Testis (tissue), 3 donors: ENCODE results near the gene RFC1. TPM values are rescaled to one million over a fixed set of nuclear protein-coding genes. Genes with fewer than 3 reads are reported as not detected.

Source experiments
- DNase-seq: peaks from one replicate; pipeline ENCODE4 v3.0.0-alpha.2; 2019
- H3K27ac ChIP-seq, 2 donors: fragments of 200-600 bp; sonication (generic); one replicate each; pipeline ENCODE4 v1.5.1; 2019
- H3K27me3 ChIP-seq: fragments of 200-600 bp; sonication (generic); one replicate; pipeline ENCODE4 v1.5.1; 2019
- H3K36me3 ChIP-seq: fragments of 200-600 bp; sonication (generic); one replicate; pipeline ENCODE4 v1.5.1; 2017; ENCODE audit warnings: low read depth; ENCODE audit errors: missing control alignments
- H3K4me1 ChIP-seq: fragments of 200-600 bp; sonication (generic); one replicate; pipeline ENCODE4 v1.5.1; 2019
- H3K4me3 ChIP-seq, 2 donors: fragments of 200-600 bp; sonication (generic); one replicate each; pipeline ENCODE4 v1.5.1; 2017 to 2019
- H3K9me3 ChIP-seq: fragments of 200-600 bp; sonication (generic); one replicate; pipeline ENCODE4 v1.5.1; 2017
- POLR2A ChIP-seq: fragments of 450-650 bp; IDR thresholded peaks from one replicate; pipeline ENCODE4 v1.6.1; 2017; ENCODE audit warnings: antibody characterized with exemption, mild to moderate bottlenecking, moderate library complexity
- WGBS, 2 donors: methylation state at CpG; one replicate each; pipeline ENCODE4 v1.1.5; 2018; 5-methylcytosine and 5-hydroxymethylcytosine counted together
- intact Hi-C: fragments of 100-400 bp; cut with DNase I; formaldehyde crosslinking; loops from one replicate; pipeline ENCODE4 v1.15.1; 2023; ENCODE audit warnings: low total_unique reads
- polyA plus RNA-seq: library from polyadenylated mRNA; stranded (reverse); fragments of 350-450 nt; fragmentation: Illumina TruSeq; extraction: RNeasy Lipid Tissue Mini Kit (QIAGEN cat#74804); gene quantifications from one replicate; pipeline ENCODE4 v1.2.3, GENCODE V29; 2014; ENCODE audit warnings: low read depth, low replicate concordance; ENCODE audit not compliant: insufficient read depth
- total RNA-seq, 2 donors: library from RNA; depleted of rRNA; stranded (reverse); fragments of >200 nt; gene quantifications; one replicate each; pipeline ENCODE4 v1.2.3, GENCODE V29; 2016
- TF ChIP-seq, protein P1 (sequence below), 3 experiments: fragments of 450-650 bp in 2 of 3; fragments of 200-600 bp in 1 of 3; sonication (generic) in 1 of 3; IDR thresholded peaks; one replicate each; pipeline ENCODE4 v1.5.1; 2016 to 2019; ENCODE audit warnings: antibody characterized with exemption in 3 of 3, mild to moderate bottlenecking in 2 of 3, moderate library complexity in 1 of 3

The RFC1 gene
- total and polyA plus RNA-seq, 3 donors from 2014 or later, result 26.9 to 34.9 (median 29.5) TPM

GRCh38 chr4:39274503-39274902 is 91.7 kb downstream of the RFC1 start:
- no peaks in the 10 kb centered on the region for H3K4me1 ChIP-seq
- H3K4me3 ChIP-seq, result no peak overlapping the region
- H3K9me3 ChIP-seq, result no peaks in the 10 kb centered on the region
- H3K27ac ChIP-seq, result no peak overlapping the region
- intact Hi-C loops, result no loop called here
- 97% methylated on average over 4 of the region's 4 CpGs for WGBS, 2 donors
- no peaks in the 10 kb centered on the region for H3K36me3 ChIP-seq
- no peaks in the 10 kb centered on the region for H3K27me3 ChIP-seq
- DNase-seq, result no peak
- TF ChIP-seq POLR2A, result no peak
- TF ChIP-seq, protein P1, sequence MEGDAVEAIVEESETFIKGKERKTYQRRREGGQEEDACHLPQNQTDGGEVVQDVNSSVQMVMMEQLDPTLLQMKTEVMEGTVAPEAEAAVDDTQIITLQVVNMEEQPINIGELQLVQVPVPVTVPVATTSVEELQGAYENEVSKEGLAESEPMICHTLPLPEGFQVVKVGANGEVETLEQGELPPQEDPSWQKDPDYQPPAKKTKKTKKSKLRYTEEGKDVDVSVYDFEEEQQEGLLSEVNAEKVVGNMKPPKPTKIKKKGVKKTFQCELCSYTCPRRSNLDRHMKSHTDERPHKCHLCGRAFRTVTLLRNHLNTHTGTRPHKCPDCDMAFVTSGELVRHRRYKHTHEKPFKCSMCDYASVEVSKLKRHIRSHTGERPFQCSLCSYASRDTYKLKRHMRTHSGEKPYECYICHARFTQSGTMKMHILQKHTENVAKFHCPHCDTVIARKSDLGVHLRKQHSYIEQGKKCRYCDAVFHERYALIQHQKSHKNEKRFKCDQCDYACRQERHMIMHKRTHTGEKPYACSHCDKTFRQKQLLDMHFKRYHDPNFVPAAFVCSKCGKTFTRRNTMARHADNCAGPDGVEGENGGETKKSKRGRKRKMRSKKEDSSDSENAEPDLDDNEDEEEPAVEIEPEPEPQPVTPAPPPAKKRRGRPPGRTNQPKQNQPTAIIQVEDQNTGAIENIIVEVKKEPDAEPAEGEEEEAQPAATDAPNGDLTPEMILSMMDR (IDR thresholded peaks at IDR 0.05), result no peak

- TF ChIP-seq, protein P1 (IDR thresholded peaks at IDR 0.05), result no peak
- no peak for TF ChIP-seq POLR2A
- no peak overlapping the region for H3K4me3 ChIP-seq
- no peak for DNase-seq
- H3K4me1 ChIP-seq, result no peaks in the 10 kb centered on the region
- no peak overlapping the region for H3K27ac ChIP-seq
- H3K27me3 ChIP-seq, result no peaks in the 10 kb centered on the region
- H3K36me3 ChIP-seq, result no peaks in the 10 kb centered on the region
- no peaks in the 10 kb centered on the region for H3K9me3 ChIP-seq
- intact Hi-C loops, result no loop called here
- WGBS, 2 donors, result 84 to 86% methylated on average over 2 of the region's 2 CpGs
Measured at GRCh38 chr4:39263895-39264294, 102.3 kb downstream of the RFC1 start.

- H3K4me3 ChIP-seq, result no peak overlapping the region
- WGBS, 2 donors, result 94 to 96% methylated on average over 4 of the region's 4 CpGs
- H3K4me1 ChIP-seq, result no peaks in the 10 kb centered on the region
- H3K9me3 ChIP-seq, result no peaks in the 10 kb centered on the region
- H3K27me3 ChIP-seq, result no peaks in the 10 kb centered on the region
- H3K27ac ChIP-seq, result no peak overlapping the region
- DNase-seq, result no peak
- TF ChIP-seq, protein P1 (IDR thresholded peaks at IDR 0.05), result no peak
- TF ChIP-seq POLR2A, result no peak
- intact Hi-C loops, result no loop called here
- H3K36me3 ChIP-seq, result no peaks in the 10 kb centered on the region
Measured at GRCh38 chr4:39259571-39260330, 106.4 kb downstream of the RFC1 start.

GRCh38 chr4:39256436-39256835 is 109.7 kb downstream of the RFC1 start:
- 69 to 75% methylated on average over 2 of the region's 2 CpGs for WGBS, 2 donors
- Histone ChIP-seq H3K4me3 (no peak overlapping the region), H3K4me1 (no peaks in the 10 kb centered on the region), H3K27ac (no peak overlapping the region), H3K27me3 (no peaks in the 10 kb centered on the region), H3K36me3 (no peaks in the 10 kb centered on the region), H3K9me3 (no peaks in the 10 kb centered on the region)
- TF ChIP-seq, protein P1 (IDR thresholded peaks at IDR 0.05), result no peak
- TF ChIP-seq POLR2A, result no peak
- intact Hi-C loops, result no loop called here
- DNase-seq, result no peak

GRCh38 chr4:39255871-39256270 is 110.3 kb downstream of the RFC1 start:
- WGBS, 2 donors, result 78 to 82% methylated on average over 5 of the region's 5 CpGs
- no peak for DNase-seq
- H3K27me3 ChIP-seq, result no peaks in the 10 kb centered on the region
- H3K4me3 ChIP-seq, result no peak overlapping the region
- H3K9me3 ChIP-seq, result no peaks in the 10 kb centered on the region
- no peaks in the 10 kb centered on the region for H3K4me1 ChIP-seq
- intact Hi-C loops, result no loop called here
- no peaks in the 10 kb centered on the region for H3K36me3 ChIP-seq
- no peak overlapping the region for H3K27ac ChIP-seq
- TF ChIP-seq POLR2A, result no peak
- TF ChIP-seq, protein P1 (IDR thresholded peaks at IDR 0.05), result no peak
